DMS153 treated with DMSO at 0.1 percent for 48 hours (cell line): ENCODE measurements around the gene NEUROD2.

Experiments used
- DNase-seq: peaks from one replicate; lab custom pipeline; 2025; ENCODE audit not compliant: unreplicated experiment; lab: John Stamatoyannopoulos, UW

Gene NEUROD2

DNA sequence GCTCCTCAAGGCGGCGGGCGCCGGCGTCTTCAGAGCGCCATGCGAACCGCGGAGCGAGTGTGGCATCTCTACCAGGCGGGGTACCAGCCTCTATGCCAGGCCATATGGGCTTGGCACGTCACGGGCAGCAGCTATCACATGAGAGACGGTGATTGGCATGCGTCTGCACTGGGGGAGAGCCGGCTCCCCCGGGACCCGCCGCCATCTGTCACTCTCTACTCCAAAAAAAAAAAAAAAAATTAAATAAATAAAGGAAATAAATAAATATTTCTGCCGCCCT is at the start of gene NEUROD2:
TSS of gene NEUROD2 (minus strand) at position 70 of the 280 bp plus-strand sequence. CDS start 1,321 bp downstream, outside the sequence.
- no peak for DNase-seq

DNA sequence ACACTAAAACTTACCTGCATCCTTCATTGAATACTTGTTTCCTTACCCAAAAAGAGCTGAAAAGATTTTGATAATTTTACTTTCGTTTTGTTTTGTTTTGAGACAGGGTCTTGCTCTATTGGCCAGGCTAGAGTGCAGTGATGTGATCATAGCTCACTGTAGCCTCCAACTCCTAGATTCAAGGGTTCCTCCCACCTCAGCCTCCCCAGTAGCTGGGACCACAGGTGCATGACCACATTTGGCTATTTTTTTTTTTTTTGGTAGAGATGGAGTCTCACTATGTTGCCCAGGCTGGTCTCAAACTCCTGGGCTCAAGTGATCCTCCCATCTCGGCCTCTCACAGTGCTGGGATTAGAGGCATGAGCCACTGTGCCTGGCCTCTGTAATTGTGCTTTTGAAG is 47.4 kb upstream of the NEUROD2 start:
- DNase-seq: no peak

DNA sequence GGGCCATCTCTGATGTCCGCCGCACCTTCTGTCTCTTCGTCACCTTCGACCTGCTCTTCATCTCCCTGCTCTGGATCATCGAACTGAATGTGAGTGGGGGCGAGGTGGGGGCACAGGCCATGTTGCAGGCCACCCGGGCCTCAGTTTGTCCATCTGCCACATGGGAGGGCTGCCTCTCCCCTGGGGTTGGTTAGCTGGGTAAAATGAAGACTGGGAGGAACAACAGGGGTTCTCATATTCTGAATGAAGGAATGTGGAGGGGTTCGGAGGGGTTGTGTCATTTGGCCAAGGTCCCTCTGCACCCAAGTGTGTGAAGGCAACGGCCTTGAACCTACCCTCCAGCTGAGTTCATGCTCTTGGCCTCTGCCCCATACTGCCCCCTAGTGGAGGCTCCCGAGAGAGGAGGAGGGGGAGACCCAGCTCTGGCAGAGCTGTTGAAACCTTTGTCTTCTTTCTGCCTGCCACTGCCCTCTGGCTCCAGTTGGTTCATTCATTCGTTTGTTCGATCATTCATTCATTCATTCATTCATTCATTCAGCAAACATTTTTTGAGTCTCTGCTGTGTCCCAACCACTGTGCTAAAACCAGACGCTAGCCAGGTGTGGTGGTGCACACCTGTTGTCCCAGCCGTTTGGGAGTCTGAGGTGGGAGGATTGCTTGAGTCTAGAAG is 46.1 kb upstream of the NEUROD2 start:
- DNase-seq: no peak

DNA sequence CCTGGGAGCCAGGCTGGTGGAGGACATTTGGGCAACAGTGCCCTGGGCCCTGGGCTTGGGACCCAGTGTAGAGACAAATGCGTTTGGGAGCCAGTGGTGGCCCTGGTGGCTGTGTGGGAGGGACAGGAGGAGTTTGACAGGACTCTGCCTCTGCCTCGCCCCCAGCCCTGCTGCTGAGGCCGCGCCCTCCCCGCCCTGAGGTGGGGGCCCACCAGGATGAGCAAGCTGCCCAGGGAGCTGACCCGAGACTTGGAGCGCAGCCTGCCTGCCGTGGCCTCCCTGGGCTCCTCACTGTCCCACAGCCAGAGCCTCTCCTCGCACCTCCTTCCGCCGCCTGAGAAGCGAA is 45.6 kb upstream of the NEUROD2 start:
- no peak for DNase-seq

DNA sequence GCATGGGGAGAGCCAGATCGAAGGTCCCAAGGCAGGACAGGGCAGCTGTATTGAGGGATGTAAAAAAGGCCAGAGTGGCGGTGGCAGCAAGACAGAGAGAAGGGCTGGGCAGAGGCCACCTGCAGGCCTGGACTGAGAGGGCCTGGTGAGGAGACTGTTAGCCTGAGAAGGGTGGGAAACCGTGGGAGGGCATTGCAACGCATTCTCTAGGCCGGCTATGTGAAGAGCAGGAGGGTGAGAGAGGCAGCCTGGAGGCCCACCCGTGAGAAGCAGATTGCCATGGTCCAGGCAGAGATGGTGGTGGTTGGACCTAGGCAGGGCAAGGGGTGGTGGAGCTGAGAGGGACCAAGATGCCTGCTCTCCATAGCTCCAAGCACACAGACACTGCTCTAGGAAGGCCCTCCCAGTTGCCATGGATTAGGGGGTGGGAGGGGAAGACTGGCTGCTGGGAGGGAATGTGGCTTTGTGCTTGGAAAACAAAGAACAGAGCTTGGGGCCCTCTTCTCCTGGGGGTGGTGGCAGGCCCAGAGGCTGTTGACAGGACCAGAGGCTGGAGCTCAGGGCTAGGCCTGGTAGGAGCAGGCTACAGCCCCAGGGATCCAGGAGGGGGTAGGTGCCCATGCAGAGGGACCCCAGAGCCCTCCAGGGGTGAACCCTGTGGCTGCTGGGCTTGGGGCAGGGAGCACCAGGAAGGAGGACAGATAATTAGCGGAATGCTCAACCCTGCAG is 45.0 kb upstream of the NEUROD2 start:
- DNase-seq: no peak

DNA sequence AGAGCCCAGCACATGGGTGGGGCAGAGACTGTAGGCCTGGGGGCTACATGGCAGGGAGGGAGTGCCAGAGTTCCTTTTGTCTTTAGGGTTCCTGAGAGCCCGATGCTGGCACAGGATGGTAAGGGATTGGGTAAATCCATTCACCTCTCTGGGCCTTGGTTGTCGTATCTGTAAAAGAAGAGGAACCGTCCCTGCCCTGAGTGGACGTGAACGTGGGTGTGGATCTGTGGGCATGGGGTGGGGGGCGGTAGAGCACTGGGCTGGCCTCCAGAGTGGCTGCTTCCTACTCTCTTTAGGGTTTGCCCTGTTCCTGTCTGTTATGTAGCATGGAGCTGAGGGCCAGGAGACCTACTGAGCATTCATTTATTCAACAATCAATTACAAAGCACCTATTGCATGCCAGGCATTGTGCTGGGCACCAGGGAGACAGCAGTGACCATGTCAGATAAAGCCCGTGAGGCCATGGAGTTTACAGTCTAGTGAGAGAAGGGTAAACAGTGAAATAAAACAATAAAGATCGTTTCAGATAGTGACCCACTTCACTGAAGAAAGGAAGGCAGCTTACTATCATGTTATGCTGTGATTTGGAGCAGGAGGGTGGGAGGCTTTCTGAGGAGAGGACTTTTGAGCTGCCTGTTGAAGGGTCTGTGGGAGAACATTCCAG is 44.3 kb upstream of the NEUROD2 start:
- DNase-seq: no peak

DNA sequence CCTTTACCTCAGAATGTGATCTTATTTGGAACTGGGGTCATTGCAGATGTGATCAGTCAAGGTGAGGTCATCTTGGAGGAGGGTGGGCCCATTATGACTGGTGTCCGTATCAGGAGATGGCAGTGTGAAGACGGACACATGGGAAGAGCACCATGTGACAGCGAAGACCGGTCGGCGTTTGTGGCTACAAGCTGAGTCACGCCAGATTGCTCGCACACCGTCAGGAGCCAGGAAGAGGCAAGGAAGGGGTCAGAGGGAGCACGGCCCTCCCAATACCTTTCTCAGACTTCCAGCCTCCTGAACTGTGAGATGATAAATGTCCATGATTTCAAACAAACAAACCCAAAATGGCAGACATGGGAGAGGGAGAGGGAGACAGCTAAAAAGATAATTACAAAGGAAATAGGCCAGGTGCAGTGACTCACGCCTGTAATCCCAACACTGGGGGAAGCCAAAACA is 42.4 kb upstream of the NEUROD2 start:
- DNase-seq: no peak

DNA sequence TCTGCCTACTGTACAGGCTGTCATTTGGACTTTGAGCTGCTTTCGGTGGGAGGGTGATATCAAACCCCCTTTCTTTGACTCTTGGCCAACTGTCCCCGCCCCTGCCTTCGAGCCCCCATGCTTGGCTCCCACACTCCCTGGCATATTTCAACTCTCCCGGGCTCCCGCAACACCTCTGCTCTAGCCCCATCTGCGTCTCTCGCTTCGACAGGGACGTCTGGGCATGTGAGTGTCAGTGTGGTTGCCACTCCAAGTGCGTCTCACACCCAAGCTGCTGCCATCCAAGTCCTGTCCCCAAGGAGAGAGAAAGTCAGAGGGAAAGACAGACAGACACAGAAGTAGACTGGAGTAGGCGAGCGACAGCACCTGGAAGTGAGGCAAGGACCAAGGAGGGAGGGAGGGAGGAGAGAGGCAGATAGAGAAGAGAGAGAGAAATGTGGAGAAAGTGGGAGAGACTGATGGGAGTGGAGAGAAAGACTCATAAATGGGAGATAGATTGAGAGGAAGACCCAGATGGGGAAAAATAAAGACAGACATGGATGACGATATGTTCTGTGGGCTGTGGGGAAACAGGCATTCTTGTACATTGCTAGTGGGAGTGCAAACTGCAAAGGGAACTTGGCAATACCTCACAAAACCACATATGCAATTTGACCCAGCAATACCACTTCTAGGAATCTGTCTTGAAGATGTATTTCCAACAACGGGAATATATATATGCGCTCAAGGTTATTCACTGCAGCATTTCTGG is 41.1 kb upstream of the NEUROD2 start:
- no peak for DNase-seq

DNA sequence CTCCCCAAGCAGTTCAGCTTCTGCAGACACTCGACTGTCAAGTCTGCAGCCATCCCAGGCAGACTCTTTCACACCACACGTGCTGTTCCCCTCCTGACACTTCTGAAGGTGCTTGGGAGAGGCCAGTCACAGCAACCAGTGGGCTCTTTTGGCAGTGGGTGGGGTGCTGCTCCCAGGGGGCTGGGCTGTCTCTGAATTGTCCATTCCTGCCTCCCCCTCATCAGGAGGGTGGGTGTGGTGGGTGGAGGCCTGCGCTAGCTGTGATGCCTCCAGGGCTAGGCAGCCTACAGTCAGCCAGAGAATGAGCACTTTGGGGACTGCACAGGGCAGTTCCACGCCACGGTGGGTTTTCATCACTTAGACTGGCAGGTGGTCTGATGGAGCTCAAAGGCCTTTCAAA is 39.5 kb upstream of the NEUROD2 start:
- DNase-seq: no peak

DNA sequence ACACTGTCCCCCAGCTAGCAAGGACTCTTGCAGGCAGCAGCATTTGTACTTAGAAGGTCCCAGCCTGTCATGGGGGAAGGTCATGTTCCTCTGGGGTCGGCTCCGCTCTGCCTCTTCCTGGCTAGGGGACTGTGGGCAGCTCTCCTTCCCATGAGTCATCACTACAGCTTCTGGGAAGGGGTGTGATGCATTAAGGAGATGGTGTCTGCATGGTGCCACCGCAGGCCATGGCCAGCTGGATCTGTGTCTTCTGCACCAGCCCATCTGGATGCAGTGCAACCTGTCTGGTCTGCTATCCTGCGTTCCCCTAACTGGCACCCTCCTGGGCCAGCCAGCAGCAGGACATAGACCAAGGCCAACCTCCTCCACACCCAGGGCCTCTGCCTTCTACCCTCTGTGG is 35.6 kb upstream of the NEUROD2 start:
- no peak for DNase-seq

DNA sequence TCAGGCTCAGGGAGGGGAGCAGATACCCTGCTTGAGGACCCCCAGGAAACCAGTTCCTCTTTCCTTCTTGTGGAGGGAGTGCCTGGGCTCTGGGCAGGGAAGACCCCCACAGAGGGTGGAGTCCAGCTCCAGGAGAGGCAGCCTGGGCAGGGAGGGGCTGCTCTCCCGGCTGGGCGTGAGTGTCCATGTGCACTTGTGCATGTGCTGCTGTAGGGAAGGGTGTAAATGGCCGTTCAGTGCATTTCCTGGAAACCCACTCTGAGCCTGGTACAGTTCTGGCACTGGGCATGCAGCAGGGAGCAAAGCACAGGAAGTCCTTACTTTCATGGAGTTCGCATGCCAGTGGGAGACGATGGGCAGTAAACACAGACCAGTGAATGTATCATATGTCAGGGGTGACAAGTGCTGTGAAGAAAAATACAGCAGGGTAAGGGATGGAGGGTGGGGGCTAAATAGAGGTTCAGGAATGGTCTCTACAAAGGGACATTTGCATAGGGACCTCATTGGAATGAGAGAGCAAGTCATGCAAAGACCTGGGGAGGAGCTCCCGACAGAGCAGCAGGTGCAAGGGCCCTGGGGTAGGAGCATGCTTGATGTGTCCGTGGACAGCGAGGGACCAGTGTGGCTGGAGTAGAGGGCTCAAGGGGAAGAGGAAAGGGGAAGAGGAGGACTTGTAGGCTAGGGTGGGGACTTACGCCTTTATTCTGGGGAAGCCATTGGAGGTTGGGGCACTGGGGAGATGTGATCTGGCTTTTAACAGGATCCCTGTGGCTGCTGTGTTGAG is 34.8 kb upstream of the NEUROD2 start:
- no peak for DNase-seq

DNA sequence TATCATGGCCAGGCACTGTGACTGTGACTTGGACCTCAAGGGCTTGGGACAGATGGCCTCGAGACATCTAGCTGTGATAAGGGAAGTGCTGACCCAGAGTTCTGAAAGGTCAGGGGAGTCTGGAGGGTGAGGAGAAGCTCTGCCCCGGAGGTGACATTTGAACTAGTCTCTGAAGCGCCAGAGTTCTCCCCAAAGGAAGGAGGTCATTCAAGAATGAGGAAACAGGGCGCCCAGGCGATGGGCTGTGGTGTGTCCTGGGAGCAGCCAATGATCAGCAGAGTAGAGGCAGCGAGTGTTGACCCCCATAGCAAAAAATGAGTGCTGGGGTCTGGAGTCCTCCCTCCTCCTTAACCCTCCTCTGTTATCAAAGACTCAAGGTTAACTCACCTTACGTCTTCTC is 34.2 kb upstream of the NEUROD2 start:
- no peak for DNase-seq

DNA sequence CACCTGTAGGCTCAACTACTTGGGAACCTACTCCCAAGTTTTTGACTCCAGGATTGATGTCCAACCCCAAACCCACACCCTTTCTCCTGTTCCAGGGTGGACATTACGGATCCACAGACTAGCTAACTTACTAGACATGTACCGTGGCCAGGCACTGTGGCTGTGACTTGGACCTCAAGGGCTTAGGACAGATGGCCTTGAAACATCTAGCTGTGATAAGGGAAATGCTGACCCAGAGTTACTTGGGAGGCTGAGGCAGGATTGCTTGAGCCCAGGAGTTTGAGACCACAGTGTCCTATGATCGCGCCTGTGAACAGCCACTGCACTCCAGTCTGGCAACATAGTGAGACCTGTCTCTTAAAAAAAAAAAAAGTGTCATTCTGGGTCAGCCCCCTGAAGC is 33.4 kb upstream of the NEUROD2 start:
- no peak for DNase-seq

DNA sequence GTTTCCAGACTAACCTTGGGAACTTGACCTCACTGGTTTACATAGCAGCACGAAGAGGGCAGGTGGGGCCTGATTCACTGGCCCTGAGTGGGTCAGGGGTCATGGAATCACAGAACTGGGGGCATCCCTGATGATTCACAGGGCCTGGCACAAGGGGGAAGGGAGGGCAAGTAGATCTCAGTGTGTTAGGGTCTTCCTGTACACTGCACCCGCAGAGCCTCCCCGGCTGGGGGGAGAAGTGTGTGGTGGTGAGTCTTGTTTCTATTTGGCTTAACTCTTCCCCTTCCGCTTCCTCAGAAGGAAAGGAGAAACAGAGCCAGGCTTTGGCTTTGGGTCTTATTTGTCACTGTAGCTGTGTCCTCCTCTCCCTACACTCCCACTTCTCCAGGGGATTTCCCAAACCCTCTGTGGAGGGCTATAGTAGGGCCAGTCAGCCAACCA is 32.9 kb upstream of the NEUROD2 start:
- DNase-seq: no peak

DNA sequence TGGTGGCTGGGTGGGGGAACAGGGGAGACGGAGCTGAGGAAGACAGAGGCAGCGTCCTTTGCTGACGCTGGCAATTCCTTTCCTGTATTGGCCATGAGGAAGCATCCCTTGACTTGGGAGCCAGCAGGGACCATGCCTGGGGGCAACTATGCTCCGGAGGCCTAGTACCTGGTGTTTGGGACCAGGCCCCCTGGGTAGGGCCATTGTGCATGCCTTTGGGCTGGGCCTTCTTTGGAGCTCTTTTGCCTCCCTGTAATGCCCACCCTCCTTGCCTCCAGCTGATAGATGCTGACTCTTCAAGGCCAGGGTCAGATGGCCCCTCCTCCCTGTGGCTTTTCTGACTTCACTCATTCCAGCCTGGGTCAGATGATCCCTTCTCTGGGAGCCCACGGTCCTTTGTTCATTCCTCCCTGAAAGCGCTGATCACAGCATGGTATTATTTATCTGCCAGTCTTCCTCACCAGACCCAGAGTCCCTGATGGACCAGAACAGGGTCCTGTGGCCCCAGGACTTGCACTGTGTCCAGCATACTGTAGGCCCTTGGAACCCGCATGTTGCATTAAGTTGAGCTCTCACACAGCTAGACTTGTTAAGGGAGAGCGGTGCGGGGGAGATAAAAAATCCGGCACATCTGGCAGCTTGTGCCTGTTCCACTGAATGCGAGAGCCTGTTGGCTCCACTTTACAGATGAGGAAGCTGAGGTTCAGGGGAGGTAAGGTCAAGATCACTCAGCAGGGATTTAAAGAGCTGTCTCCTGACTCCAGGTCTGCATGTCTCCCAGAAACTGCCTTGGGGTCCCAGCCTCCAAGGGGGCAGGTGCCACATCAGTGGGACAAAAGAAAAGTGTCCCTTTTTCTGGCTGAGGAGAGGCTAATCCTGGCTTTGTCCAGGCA is 32.1 kb upstream of the NEUROD2 start:
- DNase-seq: no peak

DNA sequence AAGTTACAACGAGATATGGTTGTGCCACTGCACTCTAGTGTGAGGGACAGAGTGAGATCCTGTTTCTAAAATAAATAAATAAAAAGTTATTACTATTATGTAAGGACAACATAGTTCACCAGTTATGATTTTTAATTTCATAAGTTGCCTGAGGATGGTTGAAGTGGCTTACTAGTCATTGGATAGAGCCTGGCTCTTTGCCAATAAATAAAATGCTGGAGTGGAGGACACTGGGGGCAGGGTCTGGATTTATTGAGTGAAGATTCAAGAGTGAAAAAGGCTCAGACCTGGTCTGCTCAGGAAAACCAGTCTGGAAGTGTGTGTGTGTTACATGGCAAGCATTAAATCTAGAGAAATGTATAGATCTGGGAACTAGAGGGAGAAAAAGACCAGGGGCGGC is 31.3 kb upstream of the NEUROD2 start:
- no peak for DNase-seq

DNA sequence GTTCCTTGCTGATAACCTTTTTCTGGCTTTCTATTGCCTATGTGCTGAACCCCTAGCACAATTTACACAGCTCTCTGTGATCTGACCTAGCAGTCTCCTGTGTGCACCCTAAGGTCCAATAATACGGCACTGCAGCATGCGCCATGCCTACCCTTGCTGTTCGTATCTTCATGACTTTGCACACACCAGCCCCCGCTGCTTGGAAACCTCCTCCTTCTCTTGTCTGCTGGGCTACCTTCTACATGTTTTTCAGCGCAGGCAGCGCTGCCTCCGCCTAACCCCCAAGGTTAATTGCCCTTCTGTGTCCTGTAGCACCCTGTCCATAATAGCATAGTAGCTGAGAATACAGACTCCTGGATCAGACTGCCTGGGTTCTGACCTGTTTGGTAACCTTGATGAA is 30.6 kb upstream of the NEUROD2 start:
- DNase-seq: no peak

DNA sequence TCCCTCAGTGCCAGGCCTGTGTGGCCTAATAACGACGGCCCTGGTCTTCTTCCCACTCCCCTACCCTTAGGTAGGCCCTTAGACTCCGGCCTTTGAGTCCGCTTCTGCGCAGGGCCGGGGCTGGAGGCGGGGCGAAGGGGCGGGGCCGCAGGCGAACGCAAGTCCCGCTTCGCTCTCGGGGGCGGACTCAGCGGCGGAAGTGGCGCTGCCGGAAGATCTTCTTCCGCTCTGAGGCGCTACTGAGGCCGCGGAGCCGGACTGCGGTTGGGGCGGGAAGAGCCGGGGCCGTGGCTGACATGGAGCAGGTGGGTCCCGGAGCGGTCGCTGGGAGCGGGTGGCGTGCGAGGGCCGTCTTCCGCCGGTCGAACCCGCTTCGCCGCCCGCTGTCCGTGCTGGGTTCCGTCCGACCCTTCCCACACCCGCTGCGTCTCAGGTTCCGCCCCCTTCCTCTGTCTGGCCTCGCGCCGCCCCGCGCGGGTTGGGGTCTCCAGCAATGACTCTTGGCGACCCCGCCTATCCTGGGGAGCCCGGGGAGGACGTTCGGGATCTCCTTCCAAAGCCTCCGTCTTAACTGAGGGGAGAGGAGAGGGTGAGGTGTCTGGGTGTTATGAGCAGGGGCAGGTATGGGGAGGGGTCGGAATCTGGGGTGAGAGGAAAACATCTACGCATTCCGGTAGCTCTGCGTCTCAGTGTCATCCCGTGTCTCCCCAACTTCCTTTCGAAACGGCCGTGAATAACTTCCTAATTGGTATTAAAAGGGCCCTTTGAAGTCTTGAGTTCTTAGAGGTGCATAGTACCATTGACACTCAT is 29.4 kb upstream of the NEUROD2 start, which contains the start of gene STARD3:
TSS of gene STARD3 (plus strand) at position 218 of the 810 bp plus-strand sequence. CDS start 16,388 bp downstream, outside the sequence.
- DNase-seq: peak; percentile 50

DNA sequence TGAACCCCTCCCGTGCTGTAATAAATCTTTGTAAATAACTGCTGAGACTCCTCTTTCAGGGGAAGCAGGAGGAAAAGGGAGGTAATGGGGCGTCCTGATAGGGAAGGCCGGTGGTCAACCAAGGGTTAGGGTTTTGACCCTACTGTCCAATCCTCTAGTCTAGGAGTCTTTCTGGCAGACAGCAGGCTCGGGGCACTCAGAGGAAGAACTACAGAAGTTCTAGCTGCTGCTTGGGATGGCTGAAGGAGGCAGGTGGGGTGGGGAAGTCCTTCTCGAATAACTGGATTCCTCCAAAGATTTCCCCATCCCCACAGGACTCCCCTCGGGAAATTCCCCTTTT is 28.8 kb upstream of the NEUROD2 start:
- DNase-seq: no peak
